ENCODE results near the gene USP6NL.

DNA sequence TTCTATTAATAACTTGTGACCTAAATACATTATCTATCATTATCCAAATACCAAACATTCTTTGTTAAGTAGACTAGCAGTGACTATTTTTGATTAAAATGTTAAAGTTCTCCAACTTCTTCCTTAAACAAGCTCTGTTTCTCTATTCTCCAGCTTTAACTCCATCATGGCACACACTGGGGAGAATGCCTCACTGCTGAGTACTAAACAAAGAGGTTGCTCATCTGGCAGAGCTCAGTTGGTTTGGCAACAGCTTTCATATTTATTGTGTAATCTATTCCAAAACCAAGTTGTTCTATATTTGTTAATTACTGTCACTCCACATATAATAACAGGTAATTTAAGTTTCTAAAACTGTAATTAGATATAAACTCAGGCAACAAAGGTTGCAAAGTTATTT lies 89.6 kb downstream of the USP6NL start:
- TF ChIP-seq, protein P1, sequence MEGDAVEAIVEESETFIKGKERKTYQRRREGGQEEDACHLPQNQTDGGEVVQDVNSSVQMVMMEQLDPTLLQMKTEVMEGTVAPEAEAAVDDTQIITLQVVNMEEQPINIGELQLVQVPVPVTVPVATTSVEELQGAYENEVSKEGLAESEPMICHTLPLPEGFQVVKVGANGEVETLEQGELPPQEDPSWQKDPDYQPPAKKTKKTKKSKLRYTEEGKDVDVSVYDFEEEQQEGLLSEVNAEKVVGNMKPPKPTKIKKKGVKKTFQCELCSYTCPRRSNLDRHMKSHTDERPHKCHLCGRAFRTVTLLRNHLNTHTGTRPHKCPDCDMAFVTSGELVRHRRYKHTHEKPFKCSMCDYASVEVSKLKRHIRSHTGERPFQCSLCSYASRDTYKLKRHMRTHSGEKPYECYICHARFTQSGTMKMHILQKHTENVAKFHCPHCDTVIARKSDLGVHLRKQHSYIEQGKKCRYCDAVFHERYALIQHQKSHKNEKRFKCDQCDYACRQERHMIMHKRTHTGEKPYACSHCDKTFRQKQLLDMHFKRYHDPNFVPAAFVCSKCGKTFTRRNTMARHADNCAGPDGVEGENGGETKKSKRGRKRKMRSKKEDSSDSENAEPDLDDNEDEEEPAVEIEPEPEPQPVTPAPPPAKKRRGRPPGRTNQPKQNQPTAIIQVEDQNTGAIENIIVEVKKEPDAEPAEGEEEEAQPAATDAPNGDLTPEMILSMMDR (IDR thresholded peaks at IDR 0.05): no peak
- TF ChIP-seq POLR2AphosphoS5 (IDR thresholded peaks at IDR 0.05) (no peak), POLR2A (IDR thresholded peaks at IDR 0.05) (no peak)
